Measurements from ENCODE around the gene ATRIP.

ATRIP gene

DNA sequence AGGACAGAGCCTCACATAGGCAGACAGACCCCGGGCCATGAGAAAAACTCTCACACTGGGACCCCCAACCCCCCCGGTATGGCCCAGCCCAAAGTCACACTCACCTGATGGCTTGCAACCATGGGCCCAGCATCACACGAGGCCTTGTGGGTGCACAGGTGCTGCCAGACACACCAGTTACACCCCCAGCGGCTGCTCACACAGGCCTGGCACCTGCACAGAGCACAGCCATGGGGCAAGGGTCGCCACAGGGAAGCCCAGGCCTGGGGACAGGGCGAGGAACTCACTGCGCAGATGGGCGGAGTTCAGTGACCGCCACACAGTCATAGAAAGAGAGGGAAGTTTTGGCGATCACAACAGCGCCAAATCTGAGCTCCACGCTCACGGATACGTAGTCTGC lies 26.0 kb upstream of the ATRIP start:
- no peak for DNase-seq
- H3K4me2 ChIP-seq (ENCODE audit: low read depth, low read length) = no peak overlapping the region
- no peaks in the 10 kb centered on the region for H4K20me1 ChIP-seq (ENCODE audit: insufficient read depth, low read length)
- H2AFZ ChIP-seq (ENCODE audit: low read length) = no peak overlapping the region
- no peak overlapping the region for H3K27ac ChIP-seq (ENCODE audit: low read length)
- H3K4me3 ChIP-seq (ENCODE audit: low read length) = no peak overlapping the region
- TF ChIP-seq EZH2phosphoT487 (IDR thresholded peaks at IDR 0.05; ENCODE audit: low read length) (no peak), EZH2 (optimal IDR thresholded peaks at IDR 0.05; ENCODE audit: low read depth, low read length) (no peak)
- TF ChIP-seq, protein P1, sequence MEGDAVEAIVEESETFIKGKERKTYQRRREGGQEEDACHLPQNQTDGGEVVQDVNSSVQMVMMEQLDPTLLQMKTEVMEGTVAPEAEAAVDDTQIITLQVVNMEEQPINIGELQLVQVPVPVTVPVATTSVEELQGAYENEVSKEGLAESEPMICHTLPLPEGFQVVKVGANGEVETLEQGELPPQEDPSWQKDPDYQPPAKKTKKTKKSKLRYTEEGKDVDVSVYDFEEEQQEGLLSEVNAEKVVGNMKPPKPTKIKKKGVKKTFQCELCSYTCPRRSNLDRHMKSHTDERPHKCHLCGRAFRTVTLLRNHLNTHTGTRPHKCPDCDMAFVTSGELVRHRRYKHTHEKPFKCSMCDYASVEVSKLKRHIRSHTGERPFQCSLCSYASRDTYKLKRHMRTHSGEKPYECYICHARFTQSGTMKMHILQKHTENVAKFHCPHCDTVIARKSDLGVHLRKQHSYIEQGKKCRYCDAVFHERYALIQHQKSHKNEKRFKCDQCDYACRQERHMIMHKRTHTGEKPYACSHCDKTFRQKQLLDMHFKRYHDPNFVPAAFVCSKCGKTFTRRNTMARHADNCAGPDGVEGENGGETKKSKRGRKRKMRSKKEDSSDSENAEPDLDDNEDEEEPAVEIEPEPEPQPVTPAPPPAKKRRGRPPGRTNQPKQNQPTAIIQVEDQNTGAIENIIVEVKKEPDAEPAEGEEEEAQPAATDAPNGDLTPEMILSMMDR (IDR thresholded peaks at IDR 0.05; ENCODE audit: low read length) = no peak
- no peaks in the 10 kb centered on the region for H3K9me3 ChIP-seq (replicated peaks; ENCODE audit: insufficient read depth, low read length)
- no peaks in the 10 kb centered on the region for H3K36me3 ChIP-seq (replicated peaks; ENCODE audit: insufficient read depth, low read length)
- no peak overlapping the region for H3K9ac ChIP-seq (ENCODE audit: low read length)
- no peaks in the 10 kb centered on the region for H3K4me1 ChIP-seq (ENCODE audit: low read length)
- H3K79me2 ChIP-seq (ENCODE audit: low read length) = no peaks in the 10 kb centered on the region
- no peaks in the 10 kb centered on the region for H3F3A ChIP-seq (ENCODE audit: insufficient read depth, low read length)
- H3K9me2 ChIP-seq (replicated peaks; ENCODE audit: insufficient read depth, low read length) = no peaks in the 10 kb centered on the region
- H3K27me3 ChIP-seq (replicated peaks; ENCODE audit: insufficient read depth, low read length) = peaks cover 46% of the 10 kb centered on the region

DNA sequence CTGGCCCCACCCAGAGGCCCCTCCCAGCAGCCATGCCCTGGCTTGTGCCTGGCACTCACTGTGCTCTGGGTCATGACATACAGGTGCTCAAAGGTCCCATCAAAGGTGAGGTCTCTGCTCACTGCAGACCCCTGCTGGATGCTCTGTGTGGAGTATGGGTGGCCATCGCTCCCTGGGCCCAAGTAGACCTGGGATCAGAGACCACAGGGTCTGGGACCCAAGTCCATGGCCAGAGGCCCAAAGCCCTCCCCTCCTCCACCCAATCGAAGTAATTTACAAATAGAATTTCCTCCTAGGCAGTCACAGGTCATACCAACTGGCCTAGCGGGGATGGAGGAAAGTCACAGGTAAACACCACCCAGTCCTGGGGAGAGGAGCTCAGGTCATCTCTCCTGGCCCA lies 24.3 kb upstream of the ATRIP start:
- H3K36me3 ChIP-seq (replicated peaks; ENCODE audit: insufficient read depth, low read length) = no peaks in the 10 kb centered on the region
- DNase-seq = no peak

DNA sequence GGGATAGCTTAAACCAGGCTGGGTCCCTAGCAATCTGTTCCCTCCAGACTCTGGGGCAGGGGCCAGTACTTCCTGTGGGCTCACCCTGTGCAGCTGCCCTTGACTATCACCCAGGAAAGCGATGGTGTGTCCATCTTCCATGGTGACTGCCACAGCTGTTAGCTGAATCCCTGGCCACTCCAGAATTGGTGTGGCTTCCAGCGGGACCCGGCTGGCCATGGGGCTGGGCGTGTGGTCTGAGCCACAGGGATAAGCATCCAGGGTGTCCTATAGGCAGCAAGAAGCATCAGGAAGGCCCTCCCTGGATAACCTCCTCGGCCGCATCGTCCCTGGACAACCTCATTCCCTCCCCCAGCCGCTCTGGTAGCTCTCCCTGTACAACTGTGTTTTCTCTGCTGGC lies 23.9 kb upstream of the ATRIP start:
- Histone ChIP-seq H3K4me1 (ENCODE audit: low read length) (no peaks in the 10 kb centered on the region), H3K9me2 (replicated peaks; ENCODE audit: insufficient read depth, low read length) (no peaks in the 10 kb centered on the region), H3K36me3 (replicated peaks; ENCODE audit: insufficient read depth, low read length) (no peaks in the 10 kb centered on the region), H4K20me1 (ENCODE audit: insufficient read depth, low read length) (no peaks in the 10 kb centered on the region), H3K9ac (ENCODE audit: low read length) (no peak overlapping the region), H3K9me3 (replicated peaks; ENCODE audit: insufficient read depth, low read length) (no peaks in the 10 kb centered on the region), H3K27me3 (replicated peaks; ENCODE audit: insufficient read depth, low read length) (peaks cover 41% of the 10 kb centered on the region), H3K4me2 (ENCODE audit: low read depth, low read length) (no peak overlapping the region), H3K79me2 (ENCODE audit: low read length) (no peaks in the 10 kb centered on the region), H3F3A (ENCODE audit: insufficient read depth, low read length) (no peaks in the 10 kb centered on the region), H2AFZ (ENCODE audit: low read length) (no peak overlapping the region), H3K4me3 (ENCODE audit: low read length) (no peak overlapping the region), H3K27ac (ENCODE audit: low read length) (no peak overlapping the region)
- TF ChIP-seq EZH2 (optimal IDR thresholded peaks at IDR 0.05; ENCODE audit: low read depth, low read length) (no peak), EZH2phosphoT487 (IDR thresholded peaks at IDR 0.05; ENCODE audit: low read length) (no peak)
- TF ChIP-seq, protein P1 (IDR thresholded peaks at IDR 0.05; ENCODE audit: low read length) = no peak
- no peak for DNase-seq

More for the DNA sequence above, 24.3 kb upstream of the ATRIP start:
- H4K20me1 ChIP-seq (ENCODE audit: insufficient read depth, low read length) = no peaks in the 10 kb centered on the region
- H3K9me3 ChIP-seq (replicated peaks; ENCODE audit: insufficient read depth, low read length) = no peaks in the 10 kb centered on the region
- H3K79me2 ChIP-seq (ENCODE audit: low read length) = no peaks in the 10 kb centered on the region
- H3K9ac ChIP-seq (ENCODE audit: low read length) = no peak overlapping the region
- no peaks in the 10 kb centered on the region for H3K4me1 ChIP-seq (ENCODE audit: low read length)
- H3K9me2 ChIP-seq (replicated peaks; ENCODE audit: insufficient read depth, low read length) = no peaks in the 10 kb centered on the region
- H3F3A ChIP-seq (ENCODE audit: insufficient read depth, low read length) = no peaks in the 10 kb centered on the region
- H3K27me3 ChIP-seq (replicated peaks; ENCODE audit: insufficient read depth, low read length) = peaks cover 37% of the 10 kb centered on the region
- no peak overlapping the region for H3K4me3 ChIP-seq (ENCODE audit: low read length)
- H2AFZ ChIP-seq (ENCODE audit: low read length) = no peak overlapping the region
- no peak overlapping the region for H3K4me2 ChIP-seq (ENCODE audit: low read depth, low read length)
- TF ChIP-seq EZH2phosphoT487 (IDR thresholded peaks at IDR 0.05; ENCODE audit: low read length) (no peak), EZH2 (optimal IDR thresholded peaks at IDR 0.05; ENCODE audit: low read depth, low read length) (no peak)
- TF ChIP-seq, protein P1 (IDR thresholded peaks at IDR 0.05; ENCODE audit: low read length) = no peak; the same call in 1 of the 2 replicates
- H3K27ac ChIP-seq (ENCODE audit: low read length) = no peak overlapping the region

Data from MM.1S (cell line).